Fibroblast of lung (primary cell): Measurements from ENCODE around the gene FSD2. TPM values are rescaled to one million over a fixed set of nuclear protein-coding genes. Genes with fewer than 3 reads are reported as not detected.
"Not testable (repeated sequence)": the region's sequence is repeated elsewhere in the genome, so short reads cannot be mapped to it uniquely, and the experiment has no call there.

Experiments
- DNase-seq, 2 donors: peaks; one replicate each; pipeline versions ENCODE4 v3.0.0 to v3.0.0-alpha.2; 2010; ENCODE audit warnings: low read depth in 2 of 2
- H2AFZ ChIP-seq: 2 replicates; pipeline ENCODE4 v1.5.1; 2012; ENCODE audit warnings: low read length, control low read depth, inconsistent platforms
- H3K27ac ChIP-seq: 2 replicates; pipeline ENCODE4 v1.5.1; 2011; ENCODE audit warnings: low read length, control low read depth; ENCODE audit not compliant: insufficient read depth
- H3K27me3 ChIP-seq: 2 replicates; pipeline ENCODE4 v1.5.1; 2011; ENCODE audit warnings: mild to moderate bottlenecking, low read length; ENCODE audit not compliant: control insufficient read depth, insufficient read depth
- H3K36me3 ChIP-seq: 2 replicates; pipeline ENCODE4 v1.5.1; 2011; ENCODE audit warnings: low read length; ENCODE audit not compliant: control insufficient read depth, insufficient read depth
- H3K4me1 ChIP-seq: 2 replicates; pipeline ENCODE4 v1.5.1; 2011; ENCODE audit warnings: low read length; ENCODE audit not compliant: control insufficient read depth, insufficient read depth; ENCODE audit errors: extremely low read depth
- H3K4me2 ChIP-seq: 2 replicates; pipeline ENCODE4 v1.5.1; 2011; ENCODE audit warnings: low read length, control low read depth; ENCODE audit not compliant: insufficient read depth; ENCODE audit errors: extremely low read depth
- H3K4me3 ChIP-seq, 4 experiments: fragments of 200-600 bp in 1 of 4; sonication (generic) in 1 of 4; replicated peaks in 1 of 4; 2 replicates each; pipeline ENCODE4 v1.5.1; 2011 to 2016; ENCODE audit warnings: low read length in 4 of 4, low read depth in 3 of 4, mild to moderate bottlenecking in 3 of 4, control low read depth in 2 of 4, inconsistent platforms in 1 of 4, mixed read lengths in 1 of 4; ENCODE audit not compliant: insufficient read depth in 1 of 4; ENCODE audit errors: control extremely low read depth in 1 of 4
- H3K79me2 ChIP-seq: 2 replicates; pipeline ENCODE4 v1.5.1; 2012; ENCODE audit warnings: mild to moderate bottlenecking, low read length, inconsistent platforms; ENCODE audit not compliant: control insufficient read depth, insufficient read depth
- H3K9ac ChIP-seq: 2 replicates; pipeline ENCODE4 v1.5.1; 2011; ENCODE audit warnings: mild to moderate bottlenecking, low read length, control low read depth; ENCODE audit not compliant: insufficient read depth
- H3K9me3 ChIP-seq: 2 replicates; pipeline ENCODE4 v1.5.1; 2012; ENCODE audit warnings: low read depth, low read length; ENCODE audit not compliant: control insufficient read depth, insufficient read depth
- H4K20me1 ChIP-seq: 2 replicates; pipeline ENCODE4 v1.5.1; 2011; ENCODE audit warnings: low read length; ENCODE audit not compliant: control insufficient read depth, insufficient read depth; ENCODE audit errors: extremely low read depth
- EZH2 ChIP-seq: IDR thresholded peaks from 2 replicates; pipeline ENCODE4 v1.5.1; 2012; ENCODE audit warnings: low read length, control low read depth, mild to moderate bottlenecking; ENCODE audit errors: missing control alignments
- polyA plus RNA-seq, 2 donors: library from polyadenylated mRNA; depleted of rRNA in 1 of 2; stranded (reverse) in 1 of 2; unstranded in 1 of 2; fragments of >200 nt; gene quantifications; 2 replicates each; pipeline ENCODE4 v1.2.1, GENCODE V29; 2011 to 2012; ENCODE audit warnings: missing spikeins in 1 of 2
- total RNA-seq: library from RNA; depleted of rRNA; stranded (reverse); fragments of >200 nt; gene quantifications from 2 replicates; pipeline ENCODE4 v1.2.1, GENCODE V29; 2014
- TF ChIP-seq, protein P1 (sequence below), 2 donors: IDR thresholded peaks in 1 of 2; conservative IDR thresholded peaks in 1 of 2; 1 replicate in 1 of 2; 2 replicates in 1 of 2; pipeline ENCODE4 v1.5.1; 2011 to 2012; ENCODE audit warnings: low read length in 2 of 2, control low read depth in 1 of 2, inconsistent platforms in 1 of 2, low read depth in 1 of 2, mild to moderate bottlenecking in 1 of 2

Gene FSD2
- total and polyA plus RNA-seq, 2 donors (not counting 1 experiment from before 2014, with no cell fraction given), result not detected

- TF ChIP-seq, protein P1, sequence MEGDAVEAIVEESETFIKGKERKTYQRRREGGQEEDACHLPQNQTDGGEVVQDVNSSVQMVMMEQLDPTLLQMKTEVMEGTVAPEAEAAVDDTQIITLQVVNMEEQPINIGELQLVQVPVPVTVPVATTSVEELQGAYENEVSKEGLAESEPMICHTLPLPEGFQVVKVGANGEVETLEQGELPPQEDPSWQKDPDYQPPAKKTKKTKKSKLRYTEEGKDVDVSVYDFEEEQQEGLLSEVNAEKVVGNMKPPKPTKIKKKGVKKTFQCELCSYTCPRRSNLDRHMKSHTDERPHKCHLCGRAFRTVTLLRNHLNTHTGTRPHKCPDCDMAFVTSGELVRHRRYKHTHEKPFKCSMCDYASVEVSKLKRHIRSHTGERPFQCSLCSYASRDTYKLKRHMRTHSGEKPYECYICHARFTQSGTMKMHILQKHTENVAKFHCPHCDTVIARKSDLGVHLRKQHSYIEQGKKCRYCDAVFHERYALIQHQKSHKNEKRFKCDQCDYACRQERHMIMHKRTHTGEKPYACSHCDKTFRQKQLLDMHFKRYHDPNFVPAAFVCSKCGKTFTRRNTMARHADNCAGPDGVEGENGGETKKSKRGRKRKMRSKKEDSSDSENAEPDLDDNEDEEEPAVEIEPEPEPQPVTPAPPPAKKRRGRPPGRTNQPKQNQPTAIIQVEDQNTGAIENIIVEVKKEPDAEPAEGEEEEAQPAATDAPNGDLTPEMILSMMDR (conservative IDR thresholded peaks at IDR 0.05 in 1 of 2, IDR thresholded peaks at IDR 0.05 in 1 of 2; ENCODE audit: low read depth in 1 of 2, low read length in 2 of 2), result no peak
- TF ChIP-seq EZH2, result no peak
- Histone ChIP-seq H3K9me3 (no peaks in the 10 kb centered on the region), H4K20me1 (no peaks in the 10 kb centered on the region), H3K79me2 (no peaks in the 10 kb centered on the region), H3K4me3 (no peak overlapping the region), H3K27ac (no peak overlapping the region), H3K9ac (no peak overlapping the region), H2AFZ (no peak overlapping the region), H3K4me2 (no peak overlapping the region), H3K27me3 (no peaks in the 10 kb centered on the region), H3K4me1 (peaks cover 9% of the 10 kb centered on the region), H3K36me3 (peaks cover 13% of the 10 kb centered on the region)
- DNase-seq, result no peak
Measured at GRCh38 chr15:82828075-82828474, 22.2 kb upstream of the FSD2 start.

DNA sequence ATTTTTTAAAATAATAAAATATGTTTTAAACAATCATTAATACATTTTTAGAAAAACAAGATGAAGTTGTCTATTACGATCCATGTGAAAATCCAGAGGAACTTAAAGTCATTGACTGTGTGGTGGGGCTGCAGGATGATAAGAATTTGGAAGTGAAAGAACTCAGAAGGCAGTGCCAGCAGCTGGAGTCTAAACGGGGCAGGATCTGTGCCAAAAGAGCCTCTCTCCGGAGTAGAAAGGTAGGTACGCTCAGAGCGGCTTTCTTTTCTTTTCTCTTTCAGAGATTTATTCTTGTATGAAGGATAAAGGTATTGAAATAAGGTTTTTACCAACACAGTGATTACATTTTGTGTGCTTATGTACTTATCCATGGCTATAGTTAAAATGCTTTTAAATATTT is 17.2 kb upstream of the FSD2 start:
- H2AFZ ChIP-seq, result no peak overlapping the region
- H3K79me2 ChIP-seq, result no peaks in the 10 kb centered on the region
- H3K4me1 ChIP-seq, result no peaks in the 10 kb centered on the region
- H3K9me3 ChIP-seq, result no peaks in the 10 kb centered on the region
- no peaks in the 10 kb centered on the region for H4K20me1 ChIP-seq
- no peak overlapping the region for H3K27ac ChIP-seq
- no peak overlapping the region for H3K4me2 ChIP-seq
- H3K36me3 ChIP-seq, result peaks cover 9% of the 10 kb centered on the region
- DNase-seq, result no peak
- H3K4me3 ChIP-seq, result no peak overlapping the region
- H3K9ac ChIP-seq, result no peak overlapping the region
- TF ChIP-seq EZH2, result no peak
- TF ChIP-seq, protein P1 (conservative IDR thresholded peaks at IDR 0.05 in 1 of 2, IDR thresholded peaks at IDR 0.05 in 1 of 2; ENCODE audit: low read depth in 1 of 2, low read length in 2 of 2), result no peak
- H3K27me3 ChIP-seq, result no peaks in the 10 kb centered on the region

GRCh38 chr15:82821851-82822250 is 16.0 kb upstream of the FSD2 start:
- H3K36me3 ChIP-seq, result not testable (repeated sequence)

GRCh38 chr15:82821396-82821795 is 15.5 kb upstream of the FSD2 start:
- H3K27ac ChIP-seq, H3K4me3 ChIP-seq, H3K79me2 ChIP-seq, H3K9ac ChIP-seq, H4K20me1 ChIP-seq, H3K27me3 ChIP-seq, H3K4me1 ChIP-seq, H2AFZ ChIP-seq, H3K4me2 ChIP-seq, H3K36me3 ChIP-seq, H3K9me3 ChIP-seq: not testable (repeated sequence)
- peak; percentile 20 to 62 for DNase-seq

More at GRCh38 chr15:82821851-82822250, 16.0 kb upstream of the FSD2 start:
- H3K4me3 ChIP-seq, H3K27me3 ChIP-seq, H4K20me1 ChIP-seq, H3K79me2 ChIP-seq, H3K4me2 ChIP-seq, H3K4me1 ChIP-seq, H3K27ac ChIP-seq, H3K9me3 ChIP-seq, H2AFZ ChIP-seq, H3K9ac ChIP-seq: not testable (repeated sequence)
- DNase-seq, result peak; percentile 18
